ENCODE data around the gene ATP13A2.

Gene ATP13A2

DNA sequence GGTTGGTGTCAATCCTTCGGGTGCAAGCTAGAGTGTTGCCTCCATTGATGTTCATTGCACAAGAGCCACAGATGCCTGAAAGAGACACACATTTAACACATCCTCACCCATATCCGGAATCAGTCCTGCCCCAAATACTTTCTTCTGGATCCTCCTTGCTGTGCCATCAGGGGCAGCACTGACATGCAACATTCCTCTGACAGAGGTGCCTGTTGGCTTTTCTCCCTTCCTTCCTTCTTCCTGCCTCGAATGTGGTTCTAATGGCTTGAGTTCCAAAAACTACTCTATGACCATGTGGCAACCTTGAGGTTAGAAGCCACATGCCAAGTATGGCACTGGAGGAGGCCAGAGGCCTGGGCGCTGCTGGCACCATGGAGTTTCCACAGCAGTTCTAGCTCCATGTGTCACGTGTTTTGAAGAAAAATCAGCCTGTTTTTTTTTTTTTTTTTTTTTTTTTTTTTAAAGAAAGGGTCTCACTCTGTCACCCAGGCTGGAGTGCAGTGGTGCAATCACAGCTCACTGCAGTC is 17.0 kb upstream of the ATP13A2 start:
- DNase-seq (ENCODE audit: low read depth): no peak

DNA sequence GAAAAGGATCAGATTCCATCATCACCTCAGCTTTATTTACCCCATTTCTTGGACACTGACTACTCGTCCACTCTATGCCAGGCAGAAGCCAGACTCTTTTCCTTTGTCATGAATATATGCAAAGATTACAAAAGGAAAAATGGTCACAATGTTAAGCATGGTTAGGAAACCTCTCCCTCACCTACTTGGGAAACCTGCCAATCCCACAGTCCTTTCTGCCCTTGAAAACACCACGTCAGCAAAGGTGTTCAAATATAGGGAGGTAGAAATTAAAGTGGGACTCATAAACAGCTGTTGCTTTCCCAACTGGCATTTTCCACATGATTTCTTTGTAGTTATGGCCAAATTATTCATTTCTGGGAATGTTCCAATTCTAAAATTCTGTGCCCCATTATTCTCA is 16.2 kb upstream of the ATP13A2 start:
- DNase-seq (ENCODE audit: low read depth): no peak

GRCh38 chr1:17027403-17027802 is 15.7 kb upstream of the ATP13A2 start:
- DNase-seq (ENCODE audit: low read depth): no peak

GRCh38 chr1:17024721-17025120 is 13.0 kb upstream of the ATP13A2 start:
- no peak for DNase-seq (ENCODE audit: low read depth)

- no peak for DNase-seq (ENCODE audit: low read depth)
Observed at GRCh38 chr1:17023573-17023972, 11.8 kb upstream of the ATP13A2 start.

GRCh38 chr1:17023102-17023501 is 11.4 kb upstream of the ATP13A2 start:
- no peak for DNase-seq (ENCODE audit: low read depth)

DNA sequence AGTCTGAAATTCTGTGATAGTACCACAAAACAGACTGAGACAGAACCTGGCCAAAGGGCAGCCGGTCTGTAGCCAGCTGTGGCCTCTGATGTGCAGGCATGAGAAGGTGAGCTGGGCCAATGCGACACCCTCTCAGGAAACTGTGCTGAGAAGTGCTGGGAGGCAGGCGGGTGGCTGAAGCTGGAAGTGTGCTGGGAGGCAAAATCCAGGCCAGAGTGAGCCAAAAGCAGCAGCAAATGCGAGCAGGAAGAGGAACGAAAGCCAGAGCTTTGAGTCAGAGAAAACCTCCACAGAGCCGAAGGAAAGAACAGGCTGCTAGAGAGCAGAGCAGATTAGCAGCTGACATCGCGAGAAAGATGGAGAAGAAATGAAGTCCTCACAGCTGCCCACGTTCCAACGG is 10.2 kb upstream of the ATP13A2 start:
- no peak for DNase-seq (ENCODE audit: low read depth)

DNA sequence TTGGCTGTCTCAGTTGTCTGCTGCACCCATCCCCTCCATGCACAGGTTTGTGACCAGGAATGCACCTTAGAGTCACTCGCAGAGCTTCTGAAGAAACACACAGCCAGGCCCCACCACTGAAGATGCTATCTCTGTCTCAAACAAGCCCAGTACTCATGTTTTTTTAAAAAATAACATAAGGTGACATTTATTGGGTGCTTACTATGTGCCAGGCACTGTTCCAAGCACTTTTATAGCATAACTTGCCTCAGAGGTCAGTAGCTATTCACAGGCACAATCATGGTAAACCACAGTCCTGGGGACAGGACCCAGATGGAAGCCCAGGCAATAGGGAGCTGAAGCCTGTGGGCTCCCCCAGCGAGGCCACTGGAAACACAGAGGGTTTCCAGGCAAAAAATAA is 8.8 kb upstream of the ATP13A2 start:
- DNase-seq (ENCODE audit: low read depth): no peak

- DNase-seq (ENCODE audit: low read depth): no peak
Observed at GRCh38 chr1:17018849-17019248, 7.1 kb upstream of the ATP13A2 start.

DNA sequence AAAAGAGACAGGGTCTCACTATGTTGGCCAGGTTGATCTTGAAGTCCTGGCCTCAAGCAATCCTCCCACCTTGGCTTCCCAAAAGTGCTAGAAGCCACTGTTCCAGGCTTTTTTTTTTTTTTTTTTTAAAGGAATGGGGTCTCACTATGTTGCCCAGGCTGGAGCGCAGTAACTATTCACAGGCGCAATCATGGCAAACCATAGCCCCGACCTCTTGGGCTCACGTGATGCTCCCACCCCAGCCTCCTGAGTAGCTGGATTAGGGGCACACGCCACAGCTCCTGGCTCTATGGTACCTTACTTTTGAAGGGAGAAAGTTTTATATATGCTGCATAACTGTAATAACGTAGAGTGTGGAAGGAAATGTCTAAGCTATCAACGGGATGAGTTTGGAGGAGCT is 5.7 kb upstream of the ATP13A2 start:
- no peak for DNase-seq (ENCODE audit: low read depth)

GRCh38 chr1:17016317-17016661 is 4.6 kb upstream of the ATP13A2 start:
- DNase-seq (ENCODE audit: low read depth): no peak

DNA sequence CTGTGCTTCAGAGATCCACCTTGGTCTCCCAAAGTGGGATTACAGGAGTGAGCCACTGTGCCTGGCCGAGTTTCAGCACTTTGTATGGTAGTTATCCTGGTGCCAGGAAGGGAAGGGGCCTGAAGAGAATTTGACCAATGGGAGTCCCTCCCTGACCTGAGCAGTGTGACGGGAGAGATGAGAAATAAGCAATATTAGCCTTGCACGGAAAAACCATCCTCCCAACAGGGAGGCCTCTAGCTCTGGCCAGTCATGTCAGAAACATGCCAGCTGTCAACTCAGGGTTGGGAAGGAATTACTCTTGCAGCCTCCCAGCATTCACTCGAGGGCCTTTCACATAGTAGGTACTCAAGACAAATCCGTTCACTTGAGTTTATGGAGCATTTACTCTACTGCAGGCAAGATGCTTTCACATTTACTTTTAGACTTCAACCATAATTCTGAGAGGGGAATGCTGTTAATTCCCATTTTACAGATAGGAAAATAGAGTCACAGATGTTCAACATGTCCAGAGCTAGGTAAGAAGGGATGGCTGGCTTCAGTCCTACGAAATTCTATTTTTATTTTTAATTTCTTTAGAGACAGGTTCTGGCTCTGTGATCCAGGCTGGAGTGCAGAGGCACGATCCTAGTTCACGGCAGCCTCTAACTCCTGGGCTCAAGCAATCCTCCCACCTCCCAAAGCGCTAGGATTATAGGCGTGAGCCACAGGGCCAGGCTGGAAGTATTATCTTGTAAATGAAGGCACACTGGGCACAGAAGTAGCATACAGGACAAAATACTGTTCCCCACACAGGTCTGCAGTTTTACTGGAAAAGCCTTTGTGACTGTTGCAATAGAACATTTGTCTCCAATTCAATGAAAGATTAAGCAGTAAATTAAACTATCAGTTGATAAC is 3.2 kb upstream of the ATP13A2 start:
- no peak for DNase-seq (ENCODE audit: low read depth)

- DNase-seq (ENCODE audit: low read depth): no peak
Observed at GRCh38 chr1:17013491-17014320, 2.0 kb upstream of the ATP13A2 start.

DNA sequence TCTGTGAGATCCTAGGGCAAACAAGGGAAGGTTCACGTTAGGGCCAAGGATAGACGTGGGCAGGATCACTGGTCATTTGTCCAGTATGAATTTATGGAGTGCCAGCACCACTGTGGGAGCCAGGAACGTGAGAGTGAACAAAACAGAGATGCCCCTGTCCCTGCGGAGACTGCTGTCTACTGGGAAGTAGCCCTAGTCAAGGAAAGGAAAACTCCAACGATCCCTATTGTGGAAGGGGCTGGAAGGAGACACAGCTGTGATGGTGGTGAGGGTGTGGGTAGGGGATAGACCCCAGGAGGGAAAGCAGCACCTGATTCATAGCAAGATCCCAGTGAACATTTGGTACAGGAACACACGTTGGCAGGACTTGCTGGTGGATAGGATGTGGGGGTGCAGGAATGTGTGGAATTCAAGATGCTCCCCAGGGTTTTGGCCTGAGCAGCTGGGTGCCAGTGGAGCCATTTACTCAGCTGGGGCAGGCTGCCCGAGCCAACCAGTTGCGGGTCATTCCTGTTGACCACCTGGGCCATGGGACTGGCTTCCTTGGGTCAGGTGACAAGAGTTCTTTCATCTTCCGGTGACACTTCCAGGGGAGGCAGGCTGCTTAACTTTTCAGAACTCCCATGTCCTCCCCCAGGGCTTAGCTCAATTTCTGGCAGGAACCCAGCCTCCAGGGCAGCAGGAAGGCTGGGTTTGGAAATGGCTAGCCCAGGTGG is 1.2 kb upstream of the ATP13A2 start:
- no peak for DNase-seq (ENCODE audit: low read depth)

- DNase-seq (ENCODE audit: low read depth): no peak
Observed at GRCh38 chr1:17011092-17011438, 663 bp downstream of the ATP13A2 start.

GRCh38 chr1:17009706-17010105 is 2.0 kb downstream of the ATP13A2 start:
- DNase-seq (ENCODE audit: low read depth): no peak

DNA sequence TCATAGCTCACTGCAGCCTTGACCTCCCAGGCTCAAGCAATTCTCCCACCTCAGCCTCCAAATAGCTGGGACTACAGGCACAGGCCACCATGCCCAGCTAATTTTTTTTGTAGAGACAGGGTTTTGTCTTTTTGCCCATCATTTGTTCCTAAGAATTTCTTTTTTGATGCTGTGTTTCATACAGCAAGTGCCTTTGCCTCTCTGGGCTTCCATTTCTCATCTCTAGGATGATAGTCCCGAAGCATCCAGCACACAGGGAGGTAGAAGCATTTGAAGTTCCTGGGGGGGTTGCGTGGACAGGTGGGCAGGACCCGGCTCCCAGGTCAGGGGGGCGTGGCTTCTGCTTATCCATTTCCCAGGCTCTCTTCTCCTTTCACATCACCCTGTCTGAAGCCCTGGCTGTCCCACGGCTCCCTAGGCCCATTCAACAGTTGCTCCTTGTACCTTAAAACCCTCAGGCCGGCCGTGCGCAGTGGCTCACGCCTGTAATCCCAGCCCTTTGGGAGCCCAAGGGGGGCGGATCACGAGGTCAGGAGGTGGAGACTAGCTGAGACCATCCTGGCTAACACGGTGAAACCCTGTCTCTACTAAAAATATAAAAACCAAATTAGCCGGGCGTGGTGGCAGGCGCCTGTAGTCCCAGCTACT is 3.4 kb downstream of the ATP13A2 start:
- no peak for DNase-seq (ENCODE audit: low read depth)

DNA sequence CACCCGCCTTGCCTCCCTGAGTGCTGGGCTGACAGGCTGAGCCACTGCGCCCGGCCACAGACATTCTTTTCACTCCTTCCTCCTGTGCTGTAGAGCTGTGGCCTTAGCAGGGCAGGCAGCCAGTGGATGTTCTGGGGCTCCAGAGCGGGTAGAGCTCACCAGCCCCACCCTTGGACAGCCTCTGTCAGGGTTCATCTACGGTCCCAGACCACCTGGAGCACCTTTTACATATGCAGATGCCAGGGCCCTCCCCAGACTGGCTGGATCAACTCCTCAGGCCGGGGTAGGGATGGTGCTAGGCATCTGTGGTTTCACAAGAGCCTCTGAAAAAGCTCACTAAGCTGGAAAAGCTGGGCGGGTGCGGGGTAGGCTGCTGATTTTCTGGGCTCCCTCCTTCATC is 4.6 kb downstream of the ATP13A2 start:
- no peak for DNase-seq (ENCODE audit: low read depth)

DNA sequence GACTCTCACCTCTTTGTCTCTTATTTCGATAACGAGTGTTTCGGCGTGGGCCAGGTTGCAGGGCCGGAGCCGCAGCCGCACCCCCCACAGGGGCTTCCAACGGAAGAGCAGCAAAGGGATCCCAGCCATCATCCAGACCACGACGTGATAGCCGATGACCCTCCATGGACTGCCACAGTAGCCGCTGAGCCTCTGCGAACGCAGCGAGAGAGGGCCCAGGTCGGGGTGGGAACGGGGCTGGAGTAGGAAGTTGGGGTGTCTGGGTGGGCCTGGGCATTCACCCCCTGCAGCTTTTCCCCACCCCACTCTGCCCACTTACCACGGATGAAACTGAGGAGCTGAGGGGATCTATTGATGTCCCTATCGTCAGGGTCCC is 6.4 kb downstream of the ATP13A2 start:
- DNase-seq (ENCODE audit: low read depth): no peak

DNA sequence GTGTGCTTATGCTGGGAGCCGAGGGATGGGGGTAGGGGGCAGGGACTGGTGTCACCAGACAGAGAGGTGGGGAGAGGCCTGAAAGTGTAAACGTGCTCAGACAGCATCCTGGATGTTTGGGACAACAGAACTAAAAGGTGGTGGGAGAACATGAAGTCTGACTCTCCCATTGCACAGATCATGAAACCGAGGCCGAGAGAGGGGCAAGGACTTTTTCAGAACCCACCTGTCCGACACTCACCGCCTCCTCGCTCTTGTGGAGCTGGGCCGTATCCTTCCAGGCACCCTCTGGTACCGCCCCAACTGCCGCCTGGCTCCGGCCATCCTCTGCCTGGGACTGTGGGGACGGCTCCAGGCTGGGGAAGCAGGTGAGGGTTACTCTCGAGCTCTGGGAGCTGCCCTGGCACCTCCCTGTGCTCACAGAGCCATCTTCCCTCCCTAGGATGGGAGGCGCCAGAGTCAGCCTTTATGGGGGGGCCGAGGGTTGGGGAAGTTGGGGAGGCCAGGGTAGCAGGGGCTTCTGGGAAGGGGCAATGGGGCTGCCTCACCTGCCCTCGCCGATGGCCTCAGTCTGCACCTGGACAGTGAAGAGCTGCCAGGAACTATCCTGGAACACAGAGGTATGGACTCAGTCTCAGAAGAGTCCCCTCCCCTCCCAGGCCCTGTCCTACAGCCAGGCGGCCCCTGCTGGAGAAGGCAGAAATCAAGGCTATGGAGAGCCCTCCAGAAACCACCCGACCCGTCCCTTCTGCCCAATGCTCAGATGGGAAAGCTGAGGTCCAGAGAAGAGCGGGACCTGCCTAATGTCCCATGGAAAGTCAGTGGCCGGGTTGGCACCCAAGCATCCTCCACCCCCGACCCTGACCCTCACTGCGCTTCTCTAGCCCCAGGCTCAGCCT is 7.0 kb downstream of the ATP13A2 start:
- no peak for DNase-seq (ENCODE audit: low read depth)

GRCh38 chr1:17002524-17002902 is 9.2 kb downstream of the ATP13A2 start:
- no peak for DNase-seq (ENCODE audit: low read depth)
